HG02973 (cell line): Measurements from ENCODE around the gene CRK.
"Not testable (repeated sequence)": the region's sequence is repeated elsewhere in the genome, so short reads cannot be mapped to it uniquely, and the experiment has no call there.

ENCODE experiments used
- ATAC-seq: cut with Tn5 transposase; IDR thresholded peaks from one replicate; pipeline ENCODE4 v1.9.1; 2021; ENCODE audit warnings: moderate library complexity; ENCODE audit not compliant: unreplicated experiment

Gene CRK

DNA sequence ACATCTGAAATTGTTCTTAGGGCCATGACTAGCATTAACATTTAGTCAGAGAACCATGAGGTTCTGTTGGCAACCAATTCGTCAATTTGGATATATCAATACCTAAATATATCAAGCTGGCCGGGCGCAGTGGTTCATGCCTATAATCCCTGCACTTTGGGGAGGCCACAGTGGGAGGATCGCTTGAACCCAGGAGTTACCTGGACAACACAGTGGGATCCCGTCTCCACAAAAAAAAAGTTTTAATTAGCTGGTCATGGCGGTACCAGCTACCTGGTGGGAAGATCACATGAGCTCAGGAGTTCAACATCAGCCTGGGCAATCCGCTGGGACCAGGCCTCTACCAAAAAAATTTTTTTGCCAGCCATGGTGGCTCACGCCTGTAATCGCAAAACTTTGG, 64.5 kb downstream of the CRK start:
- no peak for ATAC-seq

DNA sequence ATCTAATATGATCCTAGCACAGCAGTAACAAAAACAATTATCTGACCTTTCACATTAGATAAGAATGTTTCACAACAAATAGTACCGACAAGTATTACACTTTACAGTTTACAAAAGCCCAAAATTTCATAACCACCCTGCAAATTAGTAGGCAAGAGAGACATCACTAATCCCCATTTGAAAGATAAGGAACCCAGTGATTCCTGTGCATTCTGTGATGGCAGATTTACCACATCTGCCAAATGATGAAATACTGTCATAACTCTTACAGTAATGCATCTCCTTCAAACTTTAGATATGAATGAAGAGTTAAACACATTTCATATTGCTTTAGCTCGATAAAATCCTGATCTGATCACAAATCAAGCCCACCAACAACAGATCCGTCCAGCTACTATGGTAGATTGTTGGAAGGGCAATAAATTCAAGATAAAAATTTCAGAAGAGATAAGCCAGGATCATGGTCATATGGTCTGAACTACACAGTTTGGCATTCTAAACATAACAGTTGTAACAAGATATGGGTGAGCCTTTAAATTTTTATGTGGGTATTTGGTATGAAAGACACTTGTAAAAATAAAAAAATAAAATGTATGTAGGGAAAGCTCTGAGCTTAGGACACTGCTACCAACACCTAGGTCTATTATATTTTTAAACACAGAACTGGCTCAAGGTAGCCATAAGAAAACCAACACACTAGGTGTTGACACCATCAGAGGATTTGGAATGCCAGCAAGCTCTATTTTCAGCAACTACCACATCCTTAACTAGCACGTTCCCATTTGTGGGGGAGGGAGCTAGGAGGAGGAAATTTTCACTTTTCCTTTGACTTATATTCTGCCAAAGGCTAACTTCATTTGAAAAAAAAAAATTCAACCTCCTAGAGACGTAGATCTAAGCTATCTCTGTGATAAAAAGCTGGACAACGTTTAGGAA, 65.3 kb downstream of the CRK start:
- no peak for ATAC-seq

DNA sequence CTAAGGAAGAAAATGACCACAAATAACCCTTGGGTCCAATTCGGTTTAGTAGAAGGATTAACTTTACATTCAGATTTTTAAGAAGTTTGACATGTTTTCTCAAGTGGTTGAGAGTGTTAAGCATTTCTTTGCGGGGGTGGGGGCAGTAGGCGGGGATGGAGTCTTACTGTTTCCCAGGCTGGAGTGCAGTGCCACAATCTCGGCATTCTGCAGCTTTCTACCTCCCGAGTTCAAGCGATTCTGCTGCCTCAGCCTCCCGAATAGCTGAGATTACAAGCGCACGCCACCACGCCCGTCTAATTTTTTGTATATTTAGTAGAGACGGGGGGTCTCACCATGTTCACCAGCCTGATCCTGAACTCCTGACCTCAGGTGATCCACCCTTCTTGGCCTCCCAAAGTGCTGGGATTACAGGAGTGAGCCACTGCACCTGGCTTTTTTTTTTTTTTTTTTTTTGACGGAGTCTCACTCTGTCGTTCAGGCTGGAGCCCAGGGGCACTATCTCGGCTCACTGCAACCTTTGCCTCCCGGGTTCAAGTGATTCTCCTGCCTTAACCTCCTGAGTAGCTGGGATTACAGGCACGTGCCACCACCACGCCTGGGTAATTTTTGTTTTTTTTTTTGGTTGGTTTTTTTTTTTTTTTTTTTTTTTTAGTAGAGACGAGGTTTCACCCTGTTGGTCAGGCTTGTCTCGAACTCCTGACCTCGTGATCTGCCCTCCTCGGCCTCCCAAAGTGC, 68.4 kb downstream of the CRK start:
- not testable (repeated sequence) for ATAC-seq

DNA sequence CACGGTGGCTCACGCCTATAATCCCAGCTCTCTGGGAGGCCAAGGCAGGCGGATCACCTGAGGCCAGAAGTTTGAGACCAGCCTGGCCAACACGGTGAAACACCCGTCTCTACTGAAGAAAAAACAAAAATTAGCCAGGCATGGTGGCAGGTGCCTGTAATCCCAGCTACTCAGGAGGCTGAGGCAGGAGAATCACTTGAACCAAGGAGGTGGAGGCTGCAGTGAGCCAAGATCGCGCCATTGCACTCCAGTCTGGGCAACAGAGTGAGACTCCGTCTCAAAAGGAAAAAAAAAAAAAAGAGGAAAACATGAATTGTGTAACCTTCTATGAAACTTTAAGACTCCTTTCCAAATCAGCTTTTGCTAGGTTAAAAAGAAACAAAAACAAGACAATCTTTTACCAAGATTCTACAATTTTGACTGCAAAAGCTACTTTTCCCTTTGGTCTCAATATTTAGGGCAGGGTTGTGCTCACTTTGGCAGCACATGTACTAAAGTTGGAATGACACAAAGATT, 69.3 kb downstream of the CRK start:
- ATAC-seq = not testable (repeated sequence)

DNA sequence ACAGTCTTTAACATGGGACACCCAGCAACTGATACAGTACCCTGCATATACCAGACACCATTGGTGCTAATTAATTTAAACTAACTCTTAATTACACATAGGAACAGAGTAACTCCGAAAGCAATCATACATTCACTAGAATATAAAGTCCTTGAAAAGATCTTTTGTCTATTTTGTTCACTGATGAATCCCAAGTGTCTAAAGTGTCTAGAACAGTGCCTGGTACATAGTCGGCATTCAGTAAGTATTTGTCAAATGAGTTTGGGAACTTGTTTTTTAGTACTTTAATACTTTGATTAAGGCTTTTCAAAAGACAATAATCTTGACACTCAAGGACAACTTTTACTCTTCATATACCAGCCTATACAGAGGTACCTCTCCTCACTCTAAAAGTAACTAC, 69.8 kb downstream of the CRK start:
- ATAC-seq = no peak

DNA sequence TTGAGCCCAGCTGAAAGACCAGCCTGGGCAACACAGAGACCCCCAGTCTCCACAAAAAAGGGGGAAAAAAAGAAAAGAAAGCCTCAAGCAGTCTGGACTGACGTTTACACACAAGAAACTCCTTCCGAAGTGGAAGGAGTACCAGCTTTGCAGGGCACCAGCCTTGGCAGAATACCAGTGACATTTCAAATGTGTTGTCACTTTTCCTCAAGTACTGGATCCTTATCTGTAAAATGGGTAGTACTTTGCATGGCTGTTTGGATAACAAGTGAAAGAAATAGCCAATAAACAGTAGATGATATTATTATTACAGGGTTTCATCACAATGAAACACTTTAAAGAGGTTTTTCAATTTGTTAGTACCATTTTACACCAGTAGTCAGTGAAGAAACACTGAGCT, 70.2 kb downstream of the CRK start:
- no peak for ATAC-seq

DNA sequence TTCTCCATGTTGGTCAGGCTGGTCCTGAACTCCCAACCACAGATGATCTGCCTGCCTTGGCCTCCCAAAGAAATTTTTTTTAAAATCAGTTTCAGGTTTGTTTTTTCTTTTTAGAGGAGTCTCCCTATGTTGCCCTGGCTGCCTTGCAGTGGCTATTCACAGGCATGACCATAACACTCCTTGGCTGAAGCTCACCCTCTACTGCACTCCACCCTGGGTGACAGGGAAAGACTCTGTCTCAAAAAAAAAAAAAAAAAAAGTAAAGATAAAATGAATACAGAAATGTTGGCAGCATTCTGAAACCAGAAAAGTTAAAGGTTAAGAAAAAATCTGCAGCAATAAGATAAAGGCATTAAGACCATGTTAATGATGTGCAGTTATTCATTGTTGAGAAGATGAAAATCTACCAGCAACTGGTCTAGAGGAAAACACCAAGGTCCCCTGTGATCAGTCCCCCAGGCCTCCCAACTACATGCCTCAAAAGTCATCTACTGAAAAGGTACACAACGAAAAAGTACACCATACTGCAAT, 71.1 kb downstream of the CRK start:
- ATAC-seq = no peak

DNA sequence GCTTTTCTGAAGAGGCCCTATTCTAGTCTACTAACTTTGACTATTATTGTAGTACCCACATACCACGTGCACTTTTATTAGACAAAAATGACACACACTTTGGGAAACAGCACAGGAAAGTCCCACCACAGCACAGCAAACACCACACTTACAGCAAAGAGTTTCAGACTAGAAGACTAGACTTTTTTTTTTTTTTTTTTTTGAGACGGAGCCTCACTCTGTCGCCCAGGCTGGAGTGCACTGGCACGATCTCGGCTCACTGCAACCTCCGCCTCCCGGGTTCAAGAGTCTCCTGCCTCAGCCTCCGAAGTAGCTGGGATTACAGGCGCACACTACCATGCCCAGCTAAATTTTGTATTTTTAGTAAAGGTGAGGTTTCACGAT, 76.1 kb downstream of the CRK start:
- no peak for ATAC-seq

DNA sequence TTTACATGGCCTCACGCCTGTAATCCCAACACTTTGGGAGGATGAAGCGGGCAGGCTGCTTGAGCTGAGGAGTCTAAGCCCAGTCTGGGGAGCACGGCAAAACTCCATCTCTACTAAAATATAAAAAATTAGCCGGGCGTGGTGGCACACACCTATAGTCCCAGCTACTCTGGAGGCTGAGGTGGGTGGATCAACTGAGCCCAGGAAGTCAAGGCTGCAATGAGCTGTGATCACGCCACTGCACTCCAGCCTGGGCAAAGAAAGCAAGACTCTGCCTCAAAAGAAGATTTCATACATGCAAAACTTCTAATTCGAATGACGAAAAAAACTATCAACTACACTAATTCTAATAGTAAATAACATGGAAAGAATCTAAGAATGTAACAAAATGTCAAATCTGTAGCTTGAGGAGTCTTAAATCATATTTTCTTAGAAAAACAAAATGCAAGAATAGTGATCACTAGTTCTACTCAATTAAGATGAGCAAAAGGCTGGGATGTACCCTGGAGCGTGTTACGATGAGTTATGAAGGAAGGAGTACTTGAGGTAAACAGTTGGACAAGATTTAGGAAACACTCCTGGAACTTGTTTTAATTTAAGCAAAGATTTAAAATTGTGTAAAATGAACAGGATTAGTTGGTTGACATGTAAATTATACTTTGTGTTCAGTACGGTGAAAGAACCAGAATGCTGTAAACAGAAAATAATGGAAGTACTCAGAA, 76.7 kb downstream of the CRK start:
- ATAC-seq = no peak

DNA sequence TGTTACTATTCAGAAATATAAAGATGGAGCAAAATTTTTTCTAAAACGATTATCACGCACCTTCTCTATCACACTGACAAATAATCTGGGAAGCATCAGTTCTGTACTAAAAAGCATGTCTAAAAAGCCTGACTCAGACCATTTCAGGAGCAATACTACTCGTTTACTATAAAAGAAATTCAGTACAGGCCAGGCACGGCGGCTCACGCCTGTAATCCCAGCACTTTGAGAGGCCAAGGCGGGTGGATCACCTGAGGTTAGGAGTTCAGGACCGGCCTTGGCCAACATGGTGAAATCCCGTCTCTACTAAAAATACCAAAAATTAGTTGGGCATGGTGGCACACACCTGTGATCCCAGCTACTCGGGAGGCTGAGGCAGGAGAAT, 77.6 kb downstream of the CRK start:
- ATAC-seq = not testable (repeated sequence)

DNA sequence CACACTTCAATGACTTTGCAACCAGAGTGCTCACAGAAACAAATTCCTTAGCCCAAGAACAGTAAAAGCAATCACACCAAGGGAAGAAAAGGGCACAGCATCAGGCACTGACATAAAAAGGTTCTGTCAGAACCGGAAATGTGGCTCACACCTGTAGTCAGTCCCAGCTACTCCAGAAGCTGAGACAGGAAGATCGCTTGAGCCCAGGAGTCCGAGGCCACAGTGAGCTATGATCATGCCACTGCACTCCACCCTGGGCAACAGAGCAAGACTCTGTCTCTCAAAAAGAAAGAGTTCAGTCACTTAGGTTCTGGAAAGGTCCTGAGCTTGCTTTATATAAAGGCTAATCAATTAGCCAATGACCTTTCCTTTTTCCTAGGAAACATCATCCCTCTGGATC, 78.7 kb downstream of the CRK start:
- no peak for ATAC-seq

DNA sequence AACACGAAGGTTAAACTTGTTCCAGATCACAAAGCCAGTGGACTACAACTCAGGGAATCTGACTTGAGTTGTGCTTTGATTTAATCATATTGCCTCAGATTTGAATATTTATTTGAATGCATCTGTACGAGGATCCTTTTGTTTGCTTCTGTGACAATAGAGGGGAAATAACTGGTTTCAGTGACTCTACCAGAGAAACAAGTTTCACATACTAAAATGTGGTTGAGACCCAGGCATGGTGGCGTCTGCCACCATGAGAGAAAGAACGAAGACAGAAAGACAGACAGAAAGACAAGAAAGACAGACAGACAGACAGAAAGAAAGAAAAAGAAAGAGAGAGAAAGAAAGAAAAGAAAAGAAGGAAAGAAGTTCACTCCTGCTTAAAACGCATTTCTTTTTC, 80.0 kb downstream of the CRK start:
- no peak for ATAC-seq

DNA sequence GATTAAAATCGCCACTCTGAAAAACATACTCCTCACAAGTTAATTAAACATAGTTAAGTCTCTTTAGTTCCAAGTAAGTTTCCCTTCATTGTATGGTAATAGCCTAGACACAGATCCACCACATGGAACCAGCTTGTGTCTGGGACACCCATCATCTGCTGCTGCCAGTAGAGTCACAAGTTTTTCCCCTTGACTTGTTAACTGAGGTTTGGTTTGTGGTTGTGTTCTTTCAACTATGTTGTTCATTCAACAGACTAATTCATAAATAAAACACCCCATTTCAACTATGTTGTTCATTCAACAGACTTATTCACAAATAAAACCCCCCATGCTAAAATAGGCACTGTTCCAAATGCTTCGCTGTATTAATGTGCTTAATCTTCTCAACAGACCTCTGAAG, 80.4 kb downstream of the CRK start:
- no peak for ATAC-seq

DNA sequence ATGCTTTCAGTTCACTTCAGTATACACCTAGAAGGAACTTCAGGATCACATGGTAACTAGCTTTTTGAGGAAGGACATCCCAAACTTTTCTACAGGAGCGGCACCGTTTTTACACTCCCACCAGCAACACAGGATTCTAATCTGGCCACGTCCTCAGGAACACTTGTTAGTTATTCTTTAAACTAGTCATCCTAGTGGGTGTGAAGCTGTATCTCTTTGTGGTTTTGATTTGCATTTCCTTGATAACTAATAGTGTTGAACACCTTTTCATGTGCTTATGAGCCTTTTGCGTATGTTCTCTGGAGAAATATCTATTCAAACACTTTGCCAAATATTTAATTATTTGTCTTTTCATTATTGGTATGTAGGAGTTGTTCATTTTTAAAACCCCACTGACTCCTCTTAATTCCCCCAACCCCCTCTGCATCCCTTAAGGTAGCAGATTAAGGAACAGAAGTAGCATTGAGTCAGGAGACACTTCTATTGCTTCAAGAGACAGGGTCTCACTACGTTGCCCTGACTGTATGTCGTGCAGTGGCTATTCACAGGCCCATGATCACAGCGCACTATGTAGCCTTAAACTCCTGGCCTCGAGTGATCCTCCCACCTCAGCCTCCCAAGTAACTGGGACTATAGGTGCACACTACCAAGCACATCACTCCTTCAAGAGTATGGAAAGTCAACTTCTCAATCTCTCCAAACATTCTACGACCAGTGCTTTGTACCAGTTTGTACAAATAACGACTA, 81.4 kb downstream of the CRK start:
- ATAC-seq = no peak

DNA sequence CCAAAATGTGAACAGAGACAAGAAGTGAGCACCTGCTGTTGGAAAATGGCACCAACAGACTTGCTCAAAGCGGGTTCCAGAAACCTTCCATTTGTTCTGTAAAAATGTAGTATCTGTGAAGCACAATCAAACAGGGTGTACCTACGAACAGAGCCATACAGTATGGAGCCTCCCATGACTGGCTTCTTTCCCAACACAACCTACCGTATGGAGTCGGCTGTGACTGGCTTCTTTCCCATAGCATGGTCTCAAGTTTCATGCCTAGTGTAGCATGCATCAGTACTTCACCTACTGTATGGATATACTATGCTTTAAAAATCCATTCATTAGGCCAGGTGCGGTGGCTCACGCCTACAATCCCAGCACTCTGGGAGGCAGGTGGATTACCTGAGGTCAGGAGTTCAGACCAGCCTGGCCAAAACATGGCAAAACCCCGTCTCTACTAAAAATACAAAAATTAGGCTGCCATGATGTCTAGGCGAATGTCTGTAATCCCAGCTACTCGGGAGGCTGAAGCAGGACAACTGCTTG, 82.3 kb downstream of the CRK start:
- no peak for ATAC-seq

DNA sequence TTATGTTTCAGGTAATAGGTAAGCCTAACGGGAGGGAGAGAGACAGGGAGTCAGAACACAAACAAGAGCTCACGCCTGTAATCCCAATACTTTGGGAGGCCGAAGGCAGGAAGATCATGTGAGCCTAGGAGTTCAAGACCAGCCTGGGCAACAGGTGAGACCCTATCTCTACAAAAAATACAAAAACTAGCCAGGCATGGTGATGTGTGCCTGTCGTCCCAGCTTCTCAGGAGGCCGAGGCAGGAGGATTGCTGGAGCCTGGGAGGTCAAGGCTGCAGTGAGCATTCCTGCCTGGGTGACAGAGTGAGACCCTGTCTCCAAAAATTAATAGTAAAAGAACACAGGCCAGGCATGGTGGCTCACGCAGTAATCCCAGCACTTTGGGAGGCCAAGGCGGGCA, 83.4 kb downstream of the CRK start:
- ATAC-seq = no peak

DNA sequence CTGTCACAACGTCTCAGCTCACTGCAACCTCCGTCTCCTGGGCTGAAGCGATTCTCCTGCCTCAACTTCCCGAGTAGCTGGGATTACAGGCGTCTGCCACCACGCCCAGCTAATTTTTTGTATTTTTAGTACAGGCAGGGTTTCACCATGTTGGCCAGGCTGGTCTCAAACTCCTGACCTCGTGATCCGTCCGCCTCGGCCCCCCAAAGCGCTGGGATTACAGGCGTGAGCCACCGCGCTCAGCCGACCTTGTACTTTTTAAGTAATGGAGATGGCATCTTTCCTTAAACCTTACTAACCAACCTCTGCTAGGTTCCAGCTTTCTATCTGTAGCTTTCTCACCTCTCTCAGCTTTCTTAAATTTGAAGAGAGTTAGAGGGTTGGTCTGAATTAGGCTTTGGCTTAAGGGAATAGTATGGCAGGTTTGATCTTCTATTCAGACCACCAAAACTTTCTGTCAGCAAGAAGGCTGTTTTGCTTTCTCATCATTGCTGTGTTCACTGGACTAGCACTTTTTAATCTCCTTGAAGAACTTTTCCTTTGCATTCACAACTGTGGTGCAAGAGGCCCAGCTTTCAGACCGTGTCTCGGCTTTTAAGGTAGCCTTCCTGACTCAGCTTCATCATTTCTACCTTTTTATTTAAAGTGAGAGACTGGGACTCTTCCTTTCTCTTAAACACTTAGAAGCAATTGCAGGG, 84.0 kb downstream of the CRK start:
- ATAC-seq = no peak
